Fibroblast of lung (primary cell): ENCODE data around the gene COX5B. TPM values are rescaled to one million over a fixed set of nuclear protein-coding genes. Genes with fewer than 3 reads are reported as not detected.

Experiments used
- DNase-seq, 2 donors: peaks; one replicate each; pipeline versions ENCODE4 v3.0.0 to v3.0.0-alpha.2; 2010; ENCODE audit warnings: low read depth in 2 of 2
- H2AFZ ChIP-seq: 2 replicates; pipeline ENCODE4 v1.5.1; 2012; ENCODE audit warnings: low read length, control low read depth, inconsistent platforms
- H3K27ac ChIP-seq: 2 replicates; pipeline ENCODE4 v1.5.1; 2011; ENCODE audit warnings: low read length, control low read depth; ENCODE audit not compliant: insufficient read depth
- H3K27me3 ChIP-seq: 2 replicates; pipeline ENCODE4 v1.5.1; 2011; ENCODE audit warnings: mild to moderate bottlenecking, low read length; ENCODE audit not compliant: control insufficient read depth, insufficient read depth
- H3K36me3 ChIP-seq: 2 replicates; pipeline ENCODE4 v1.5.1; 2011; ENCODE audit warnings: low read length; ENCODE audit not compliant: control insufficient read depth, insufficient read depth
- H3K4me1 ChIP-seq: 2 replicates; pipeline ENCODE4 v1.5.1; 2011; ENCODE audit warnings: low read length; ENCODE audit not compliant: control insufficient read depth, insufficient read depth; ENCODE audit errors: extremely low read depth
- H3K4me2 ChIP-seq: 2 replicates; pipeline ENCODE4 v1.5.1; 2011; ENCODE audit warnings: low read length, control low read depth; ENCODE audit not compliant: insufficient read depth; ENCODE audit errors: extremely low read depth
- H3K4me3 ChIP-seq, 4 experiments: fragments of 200-600 bp in 1 of 4; sonication (generic) in 1 of 4; replicated peaks in 1 of 4; 2 replicates each; pipeline ENCODE4 v1.5.1; 2011 to 2016; ENCODE audit warnings: low read length in 4 of 4, low read depth in 3 of 4, mild to moderate bottlenecking in 3 of 4, control low read depth in 2 of 4, inconsistent platforms in 1 of 4, mixed read lengths in 1 of 4; ENCODE audit not compliant: insufficient read depth in 1 of 4; ENCODE audit errors: control extremely low read depth in 1 of 4
- H3K79me2 ChIP-seq: 2 replicates; pipeline ENCODE4 v1.5.1; 2012; ENCODE audit warnings: mild to moderate bottlenecking, low read length, inconsistent platforms; ENCODE audit not compliant: control insufficient read depth, insufficient read depth
- H3K9ac ChIP-seq: 2 replicates; pipeline ENCODE4 v1.5.1; 2011; ENCODE audit warnings: mild to moderate bottlenecking, low read length, control low read depth; ENCODE audit not compliant: insufficient read depth
- H3K9me3 ChIP-seq: 2 replicates; pipeline ENCODE4 v1.5.1; 2012; ENCODE audit warnings: low read depth, low read length; ENCODE audit not compliant: control insufficient read depth, insufficient read depth
- H4K20me1 ChIP-seq: 2 replicates; pipeline ENCODE4 v1.5.1; 2011; ENCODE audit warnings: low read length; ENCODE audit not compliant: control insufficient read depth, insufficient read depth; ENCODE audit errors: extremely low read depth
- EZH2 ChIP-seq: IDR thresholded peaks from 2 replicates; pipeline ENCODE4 v1.5.1; 2012; ENCODE audit warnings: low read length, control low read depth, mild to moderate bottlenecking; ENCODE audit errors: missing control alignments
- polyA plus RNA-seq, 2 donors: library from polyadenylated mRNA; depleted of rRNA in 1 of 2; stranded (reverse) in 1 of 2; unstranded in 1 of 2; fragments of >200 nt; gene quantifications; 2 replicates each; pipeline ENCODE4 v1.2.1, GENCODE V29; 2011 to 2012; ENCODE audit warnings: missing spikeins in 1 of 2
- total RNA-seq: library from RNA; depleted of rRNA; stranded (reverse); fragments of >200 nt; gene quantifications from 2 replicates; pipeline ENCODE4 v1.2.1, GENCODE V29; 2014
- TF ChIP-seq, protein P1 (sequence below), 2 donors: IDR thresholded peaks in 1 of 2; conservative IDR thresholded peaks in 1 of 2; 1 replicate in 1 of 2; 2 replicates in 1 of 2; pipeline ENCODE4 v1.5.1; 2011 to 2012; ENCODE audit warnings: low read length in 2 of 2, control low read depth in 1 of 2, inconsistent platforms in 1 of 2, low read depth in 1 of 2, mild to moderate bottlenecking in 1 of 2

COX5B gene
- total and polyA plus RNA-seq, 2 donors (not counting 1 experiment from before 2014, with no cell fraction given): 257 to 381 TPM

DNA sequence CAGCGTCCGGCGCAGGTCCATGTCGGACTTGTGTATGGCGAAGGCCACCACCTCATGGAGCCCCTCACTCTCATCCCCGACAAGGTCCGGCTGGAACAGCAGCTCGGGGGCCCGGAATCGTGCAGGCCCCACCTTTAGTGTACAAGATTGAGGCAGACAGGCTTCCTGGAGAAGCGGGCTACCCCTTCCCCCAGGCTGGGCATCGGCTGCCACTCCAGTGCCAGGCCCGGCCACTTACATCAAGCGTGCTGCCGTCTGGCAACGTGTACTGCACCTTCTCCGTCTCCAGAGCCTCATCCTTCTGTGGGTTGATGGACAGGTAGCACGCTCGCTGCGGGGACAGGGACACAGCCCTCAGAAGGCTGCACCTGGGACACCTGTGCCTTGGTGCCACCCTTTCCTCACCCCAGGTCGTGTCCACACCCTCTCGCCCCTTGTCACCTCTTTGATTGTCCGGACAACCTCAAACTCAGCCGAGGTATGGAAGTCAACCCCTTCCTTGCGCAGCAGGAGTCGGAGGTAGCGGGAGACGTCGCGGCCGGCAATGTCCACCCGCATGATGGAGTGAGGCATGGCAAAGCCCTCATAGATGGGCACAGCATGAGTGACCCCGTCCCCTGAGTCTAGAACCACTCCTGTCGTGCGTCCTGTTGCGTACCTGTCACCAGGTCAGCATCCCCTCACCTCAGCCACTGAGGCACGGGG lies 12.3 kb downstream of the COX5B start:
- TF ChIP-seq, protein P1, sequence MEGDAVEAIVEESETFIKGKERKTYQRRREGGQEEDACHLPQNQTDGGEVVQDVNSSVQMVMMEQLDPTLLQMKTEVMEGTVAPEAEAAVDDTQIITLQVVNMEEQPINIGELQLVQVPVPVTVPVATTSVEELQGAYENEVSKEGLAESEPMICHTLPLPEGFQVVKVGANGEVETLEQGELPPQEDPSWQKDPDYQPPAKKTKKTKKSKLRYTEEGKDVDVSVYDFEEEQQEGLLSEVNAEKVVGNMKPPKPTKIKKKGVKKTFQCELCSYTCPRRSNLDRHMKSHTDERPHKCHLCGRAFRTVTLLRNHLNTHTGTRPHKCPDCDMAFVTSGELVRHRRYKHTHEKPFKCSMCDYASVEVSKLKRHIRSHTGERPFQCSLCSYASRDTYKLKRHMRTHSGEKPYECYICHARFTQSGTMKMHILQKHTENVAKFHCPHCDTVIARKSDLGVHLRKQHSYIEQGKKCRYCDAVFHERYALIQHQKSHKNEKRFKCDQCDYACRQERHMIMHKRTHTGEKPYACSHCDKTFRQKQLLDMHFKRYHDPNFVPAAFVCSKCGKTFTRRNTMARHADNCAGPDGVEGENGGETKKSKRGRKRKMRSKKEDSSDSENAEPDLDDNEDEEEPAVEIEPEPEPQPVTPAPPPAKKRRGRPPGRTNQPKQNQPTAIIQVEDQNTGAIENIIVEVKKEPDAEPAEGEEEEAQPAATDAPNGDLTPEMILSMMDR (conservative IDR thresholded peaks at IDR 0.05 in 1 of 2, IDR thresholded peaks at IDR 0.05 in 1 of 2; ENCODE audit: low read depth in 1 of 2, low read length in 2 of 2): no peak
- TF ChIP-seq EZH2: no peak
- H4K20me1 ChIP-seq: no peaks in the 10 kb centered on the region
- H3K4me1 ChIP-seq: peaks cover 8% of the 10 kb centered on the region
- no peak overlapping the region for H3K4me3 ChIP-seq
- H3K9me3 ChIP-seq: no peaks in the 10 kb centered on the region
- H3K4me2 ChIP-seq: no peak overlapping the region
- no peak overlapping the region for H3K27ac ChIP-seq
- no peaks in the 10 kb centered on the region for H3K27me3 ChIP-seq
- peaks cover 33% of the 10 kb centered on the region for H3K79me2 ChIP-seq
- H3K36me3 ChIP-seq: peaks cover 37% of the 10 kb centered on the region
- H2AFZ ChIP-seq: no peak overlapping the region
- DNase-seq: no peak
- no peak overlapping the region for H3K9ac ChIP-seq

DNA sequence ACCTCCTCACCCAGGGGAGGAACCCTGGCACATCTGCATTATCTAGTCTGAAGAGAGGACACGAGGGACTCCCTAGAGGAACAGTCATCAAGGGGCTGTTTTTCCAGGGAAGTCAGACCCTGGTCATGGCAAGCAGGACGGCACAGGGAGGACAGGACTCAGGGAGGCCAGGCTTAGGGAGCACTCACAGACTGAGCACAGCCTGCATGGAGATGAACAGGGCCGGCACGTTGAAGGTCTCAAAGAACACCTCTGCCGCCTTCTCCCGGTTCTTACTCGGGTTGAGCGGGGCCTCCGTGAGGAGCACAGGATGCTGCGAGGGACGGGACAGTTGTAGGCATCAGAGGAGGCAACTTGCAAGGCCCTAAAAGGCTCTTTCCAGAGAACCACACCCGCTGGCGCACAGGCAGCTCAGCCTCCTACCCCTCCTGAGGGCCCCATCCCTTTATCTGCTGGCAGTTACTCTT lies 12.9 kb downstream of the COX5B start:
- Histone ChIP-seq H3K9me3 (no peaks in the 10 kb centered on the region), H2AFZ (no peak overlapping the region), H4K20me1 (no peaks in the 10 kb centered on the region), H3K4me2 (no peak overlapping the region), H3K27me3 (no peaks in the 10 kb centered on the region), H3K4me1 (peaks cover 8% of the 10 kb centered on the region), H3K4me3 (no peak overlapping the region), H3K9ac (no peak overlapping the region), H3K27ac (no peak overlapping the region), H3K79me2 (peaks cover 33% of the 10 kb centered on the region), H3K36me3 (peaks cover 37% of the 10 kb centered on the region)
- DNase-seq: no peak
- TF ChIP-seq, protein P1 (conservative IDR thresholded peaks at IDR 0.05 in 1 of 2, IDR thresholded peaks at IDR 0.05 in 1 of 2; ENCODE audit: low read depth in 1 of 2, low read length in 2 of 2): no peak
- no peak for TF ChIP-seq EZH2

- Histone ChIP-seq H3K9ac (no peak overlapping the region), H3K27ac (no peak overlapping the region), H3K4me1 (peaks cover 8% of the 10 kb centered on the region), H3K27me3 (no peaks in the 10 kb centered on the region), H3K4me3 (no peak overlapping the region), H3K9me3 (no peaks in the 10 kb centered on the region), H3K79me2 (peaks cover 33% of the 10 kb centered on the region), H3K36me3 (peaks cover 37% of the 10 kb centered on the region), H3K4me2 (no peak overlapping the region), H2AFZ (no peak overlapping the region), H4K20me1 (no peaks in the 10 kb centered on the region)
- TF ChIP-seq, protein P1 (conservative IDR thresholded peaks at IDR 0.05 in 1 of 2, IDR thresholded peaks at IDR 0.05 in 1 of 2; ENCODE audit: low read depth in 1 of 2, low read length in 2 of 2): no peak
- no peak for TF ChIP-seq EZH2
- DNase-seq: no peak
Observed at GRCh38 chr2:97659256-97660043, 13.6 kb downstream of the COX5B start.
